ENCODE data around the gene GJA4.

GRCh38 chr1:34770891-34771504 lies 21.8 kb upstream of the GJA4 start:
- no peak for TF ChIP-seq YY1 (IDR thresholded peaks at IDR 0.05; ENCODE audit: insufficient read depth, insufficient read length)
- TF ChIP-seq ZNF274 (IDR thresholded peaks at IDR 0.05; ENCODE audit: low read depth, low read length) = no peak
